Lung microvascular endothelial cell (primary cell): ENCODE data around the gene GPSM1. TPM values are rescaled to one million over a fixed set of nuclear protein-coding genes. Genes with fewer than 3 reads are reported as not detected.
"Not testable (repeated sequence)": the region's sequence is repeated elsewhere in the genome, so short reads cannot be mapped to it uniquely, and the experiment has no call there.

Experiments used
- DNase-seq, 2 donors: peaks; one replicate each; pipeline versions ENCODE4 v3.0.0 to v3.0.0-alpha.2; 2010; ENCODE audit warnings: low read depth in 2 of 2
- total RNA-seq: library from RNA; depleted of rRNA; stranded (reverse); fragments of >200 nt; gene quantifications from 2 replicates; pipeline ENCODE4 v1.2.1, GENCODE V29; 2014

Gene GPSM1
- total RNA-seq, 1 donor from 2014 or later, result 30.2 TPM

GRCh38 chr9:136395345-136396218 is 68.2 kb downstream of the GPSM1 start:
- DNase-seq, result no peak

GRCh38 chr9:136396219-136396515 is 68.8 kb downstream of the GPSM1 start:
- no peak for DNase-seq

GRCh38 chr9:136397643-136398042 is 70.3 kb downstream of the GPSM1 start:
- DNase-seq, result no peak

- DNase-seq, result no peak
Measured at GRCh38 chr9:136398286-136398685, 70.9 kb downstream of the GPSM1 start.

GRCh38 chr9:136399176-136400037 is 72.1 kb downstream of the GPSM1 start:
- DNase-seq, result peak; percentile 18 to 35

GRCh38 chr9:136400038-136400834 is 72.9 kb downstream of the GPSM1 start, which contains the start of gene SNAPC4:
SNAPC4 (minus strand) TSS chr9:136400170; CDS start chr9:136398428, 1,742 bp downstream.
- DNase-seq, result peak; percentile 88 to 92

GRCh38 chr9:136401173-136401922 is 74.0 kb downstream of the GPSM1 start:
- DNase-seq, result no peak

- no peak for DNase-seq
Measured at GRCh38 chr9:136402067-136402466, 74.7 kb downstream of the GPSM1 start.

GRCh38 chr9:136403538-136403914 is 76.2 kb downstream of the GPSM1 start:
- no peak for DNase-seq

GRCh38 chr9:136403915-136404800 is 76.8 kb downstream of the GPSM1 start:
- no peak for DNase-seq

GRCh38 chr9:136404801-136405136 is 77.4 kb downstream of the GPSM1 start:
- no peak for DNase-seq

GRCh38 chr9:136405481-136405880 is 78.1 kb downstream of the GPSM1 start:
- DNase-seq, result no peak

GRCh38 chr9:136405904-136406303 is 78.6 kb downstream of the GPSM1 start:
- not testable (repeated sequence) for DNase-seq

GRCh38 chr9:136407061-136407460 is 79.7 kb downstream of the GPSM1 start:
- not testable (repeated sequence) for DNase-seq

GRCh38 chr9:136407911-136408310 is 80.6 kb downstream of the GPSM1 start:
- no peak for DNase-seq

Other genes with a start within 250 kb of the GPSM1 start
- 10.9 and 11.6 TPM in 2 replicates for gene NACC2, start 232.2 kb upstream of the GPSM1 start, total RNA-seq
- gene TMEM250, start 208.7 kb upstream of the GPSM1 start, total RNA-seq, result 34.0 and 44.4 TPM in 2 replicates
- gene LHX3, start 122.4 kb upstream of the GPSM1 start, total RNA-seq, result not detected in 2 replicates
- 5.0 and 6.3 TPM in 2 replicates for gene QSOX2, start 81.7 kb upstream of the GPSM1 start, total RNA-seq
- not detected in 2 replicates for gene CCDC187, start 23.4 kb upstream of the GPSM1 start, total RNA-seq
- 14.6 and 14.9 TPM in 2 replicates for gene DNLZ, start 36.2 kb downstream of the GPSM1 start, total RNA-seq
- under 0.01 and 0.44 TPM in 2 replicates for gene CARD9, start 46.1 kb downstream of the GPSM1 start, total RNA-seq
- 3.0 and 3.7 TPM in 2 replicates for gene SNAPC4, start 72.6 kb downstream of the GPSM1 start, total RNA-seq
- 14.2 and 22.0 TPM in 2 replicates for gene ENTR1, start 83.1 kb downstream of the GPSM1 start, total RNA-seq
- gene PMPCA, start 83.1 kb downstream of the GPSM1 start, total RNA-seq, result 30.3 and 30.4 TPM in 2 replicates
- 3.3 and 4.0 TPM in 2 replicates for gene INPP5E, start 112.3 kb downstream of the GPSM1 start, total RNA-seq
- gene SEC16A, start 155.5 kb downstream of the GPSM1 start, total RNA-seq, result 12.4 and 14.3 TPM in 2 replicates
- 75.2 and 76.9 TPM in 2 replicates for gene NOTCH1, start 218.5 kb downstream of the GPSM1 start, total RNA-seq